ENCODE measurements around the gene TROAP. TPM values are rescaled to one million over a fixed set of nuclear protein-coding genes. Genes with fewer than 3 reads are reported as not detected.

The TROAP gene
- total and polyA plus RNA-seq, 4 donors, result 0.97 to 17.5 (median 2.0) TPM; not detected in 1

DNA sequence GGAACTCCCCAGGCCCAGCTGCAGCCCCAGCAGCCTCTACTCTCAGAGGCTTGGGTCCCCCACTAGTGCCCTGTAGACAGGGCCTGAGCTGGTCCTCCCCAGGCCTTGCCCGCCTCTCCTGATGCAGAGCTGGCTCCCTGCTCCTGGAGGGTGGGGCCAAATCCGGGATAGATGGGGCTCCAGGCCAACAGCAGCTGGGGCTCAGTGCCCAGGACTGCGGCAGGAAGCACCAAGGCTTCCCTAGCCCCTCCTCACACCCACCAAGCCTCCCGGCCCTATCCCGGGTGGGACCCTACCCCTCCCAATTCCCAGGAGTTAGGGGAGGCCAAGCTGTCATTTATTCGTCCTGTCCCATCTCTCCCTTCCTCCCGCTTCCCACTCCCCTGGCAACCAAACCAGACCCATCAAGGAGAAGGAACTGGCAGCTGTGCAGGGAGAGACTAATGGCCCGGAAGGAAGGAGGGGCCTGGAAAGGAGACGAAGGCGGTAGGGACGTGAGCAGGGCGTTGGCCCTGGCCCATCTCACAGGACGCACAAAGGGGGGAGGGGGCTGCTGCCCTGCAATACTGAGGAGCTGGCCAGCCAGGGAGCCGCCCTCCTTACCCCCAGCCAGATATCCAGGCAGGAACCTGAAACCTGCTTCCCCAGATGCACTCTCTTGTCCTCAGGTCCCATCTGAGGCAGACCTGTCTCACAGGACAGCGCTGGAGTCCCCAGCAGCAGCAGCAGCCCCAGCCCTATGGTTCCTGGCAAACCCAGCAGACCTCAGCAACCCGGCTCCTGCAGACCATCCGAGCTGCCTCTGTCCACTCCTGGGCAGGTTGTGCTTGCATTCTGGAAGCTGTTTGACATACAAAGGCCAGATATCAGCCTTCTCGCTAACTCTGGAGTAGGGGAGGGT is 29.7 kb upstream of the TROAP start:
- Histone ChIP-seq H3K4me1 (ENCODE audit: control insufficient read depth in 4 of 4, insufficient read depth in 4 of 4, low read length in 3 of 4) (peaks cover 0 to 14% (median 7%) of the 10 kb centered on the region in 4 donors), H3K4me3 (ENCODE audit: low read depth in 1 of 3, low read length in 3 of 3) (no peak overlapping the region), H3K27me3 (ENCODE audit: control insufficient read depth in 4 of 4, insufficient read depth in 4 of 4, low read length in 3 of 4) (peaks cover 7 to 13% (median 9%) of the 10 kb centered on the region in 4 donors), H3K9me3 (ENCODE audit: control insufficient read depth in 4 of 4, low read length in 3 of 4) (no peaks in the 10 kb centered on the region), H3K27ac (ENCODE audit: low read depth in 1 of 2, low read length in 2 of 2) (no peak overlapping the region), H3K9ac (ENCODE audit: low read depth in 1 of 2, low read length in 2 of 2) (no peak overlapping the region), H3K36me3 (ENCODE audit: control insufficient read depth in 4 of 4, insufficient read depth in 3 of 4, low read depth in 1 of 4, low read length in 3 of 4) (no peaks in the 10 kb centered on the region)
- TF ChIP-seq NR2F2 (IDR thresholded peaks at IDR 0.05), result no peak
- TF ChIP-seq, protein P1, sequence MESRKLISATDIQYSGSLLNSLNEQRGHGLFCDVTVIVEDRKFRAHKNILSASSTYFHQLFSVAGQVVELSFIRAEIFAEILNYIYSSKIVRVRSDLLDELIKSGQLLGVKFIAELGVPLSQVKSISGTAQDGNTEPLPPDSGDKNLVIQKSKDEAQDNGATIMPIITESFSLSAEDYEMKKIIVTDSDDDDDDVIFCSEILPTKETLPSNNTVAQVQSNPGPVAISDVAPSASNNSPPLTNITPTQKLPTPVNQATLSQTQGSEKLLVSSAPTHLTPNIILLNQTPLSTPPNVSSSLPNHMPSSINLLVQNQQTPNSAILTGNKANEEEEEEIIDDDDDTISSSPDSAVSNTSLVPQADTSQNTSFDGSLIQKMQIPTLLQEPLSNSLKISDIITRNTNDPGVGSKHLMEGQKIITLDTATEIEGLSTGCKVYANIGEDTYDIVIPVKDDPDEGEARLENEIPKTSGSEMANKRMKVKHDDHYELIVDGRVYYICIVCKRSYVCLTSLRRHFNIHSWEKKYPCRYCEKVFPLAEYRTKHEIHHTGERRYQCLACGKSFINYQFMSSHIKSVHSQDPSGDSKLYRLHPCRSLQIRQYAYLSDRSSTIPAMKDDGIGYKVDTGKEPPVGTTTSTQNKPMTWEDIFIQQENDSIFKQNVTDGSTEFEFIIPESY (IDR thresholded peaks at IDR 0.05), result no peak
- no peak for TF ChIP-seq MAX (IDR thresholded peaks at IDR 0.05)
- no peak for TF ChIP-seq RXRA (IDR thresholded peaks at IDR 0.05)
- TF ChIP-seq HNF4A (conservative IDR thresholded peaks at IDR 0.05), result no peak
- TF ChIP-seq REST (IDR thresholded peaks at IDR 0.05), result no peak
- TF ChIP-seq, protein P2, sequence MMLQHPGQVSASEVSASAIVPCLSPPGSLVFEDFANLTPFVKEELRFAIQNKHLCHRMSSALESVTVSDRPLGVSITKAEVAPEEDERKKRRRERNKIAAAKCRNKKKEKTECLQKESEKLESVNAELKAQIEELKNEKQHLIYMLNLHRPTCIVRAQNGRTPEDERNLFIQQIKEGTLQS (IDR thresholded peaks at IDR 0.05), result no peak
- no peak for TF ChIP-seq EGR1 (IDR thresholded peaks at IDR 0.05; ENCODE audit: low read depth in 2 of 2)
- TF ChIP-seq SP1 (IDR thresholded peaks at IDR 0.05), result no peak
- no peak for TF ChIP-seq FOXA2 (IDR thresholded peaks at IDR 0.05)
- TF ChIP-seq JUND (IDR thresholded peaks at IDR 0.05), result no peak
- no peak for TF ChIP-seq HNF4G (IDR thresholded peaks at IDR 0.05)
- no peak for TF ChIP-seq YY1 (IDR thresholded peaks at IDR 0.05)
- TF ChIP-seq TAF1 (conservative IDR thresholded peaks at IDR 0.05), result no peak
- no peak for TF ChIP-seq RAD21 (IDR thresholded peaks at IDR 0.05)
- TF ChIP-seq GABPA (IDR thresholded peaks at IDR 0.05 in 1 of 2, conservative IDR thresholded peaks at IDR 0.05 in 1 of 2), result no peak
- TF ChIP-seq, protein P3, sequence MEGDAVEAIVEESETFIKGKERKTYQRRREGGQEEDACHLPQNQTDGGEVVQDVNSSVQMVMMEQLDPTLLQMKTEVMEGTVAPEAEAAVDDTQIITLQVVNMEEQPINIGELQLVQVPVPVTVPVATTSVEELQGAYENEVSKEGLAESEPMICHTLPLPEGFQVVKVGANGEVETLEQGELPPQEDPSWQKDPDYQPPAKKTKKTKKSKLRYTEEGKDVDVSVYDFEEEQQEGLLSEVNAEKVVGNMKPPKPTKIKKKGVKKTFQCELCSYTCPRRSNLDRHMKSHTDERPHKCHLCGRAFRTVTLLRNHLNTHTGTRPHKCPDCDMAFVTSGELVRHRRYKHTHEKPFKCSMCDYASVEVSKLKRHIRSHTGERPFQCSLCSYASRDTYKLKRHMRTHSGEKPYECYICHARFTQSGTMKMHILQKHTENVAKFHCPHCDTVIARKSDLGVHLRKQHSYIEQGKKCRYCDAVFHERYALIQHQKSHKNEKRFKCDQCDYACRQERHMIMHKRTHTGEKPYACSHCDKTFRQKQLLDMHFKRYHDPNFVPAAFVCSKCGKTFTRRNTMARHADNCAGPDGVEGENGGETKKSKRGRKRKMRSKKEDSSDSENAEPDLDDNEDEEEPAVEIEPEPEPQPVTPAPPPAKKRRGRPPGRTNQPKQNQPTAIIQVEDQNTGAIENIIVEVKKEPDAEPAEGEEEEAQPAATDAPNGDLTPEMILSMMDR (IDR thresholded peaks at IDR 0.05; ENCODE audit: low read depth, low read length, missing input control), result no peak
- TF ChIP-seq FOXA1 (IDR thresholded peaks at IDR 0.05), result no peak
- 27% methylated on average over 18 of the region's 18 CpGs for WGBS
- DNase-seq (ENCODE audit: low spot score), result no peak

Measured in liver (tissue), 9 donors.